ENCODE measurements around the gene EHD2. TPM values are rescaled to one million over a fixed set of nuclear protein-coding genes. Genes with fewer than 3 reads are reported as not detected.
A peak's percentile ranks its signal among the peaks of the same experiment; 100 is the strongest.

Gene EHD2
- total and polyA plus RNA-seq, 2 of the 13 experiments (the other 11 are each of a cell fraction or from before 2014, with no cell fraction given), result 0.09 to 0.28 TPM

DNA sequence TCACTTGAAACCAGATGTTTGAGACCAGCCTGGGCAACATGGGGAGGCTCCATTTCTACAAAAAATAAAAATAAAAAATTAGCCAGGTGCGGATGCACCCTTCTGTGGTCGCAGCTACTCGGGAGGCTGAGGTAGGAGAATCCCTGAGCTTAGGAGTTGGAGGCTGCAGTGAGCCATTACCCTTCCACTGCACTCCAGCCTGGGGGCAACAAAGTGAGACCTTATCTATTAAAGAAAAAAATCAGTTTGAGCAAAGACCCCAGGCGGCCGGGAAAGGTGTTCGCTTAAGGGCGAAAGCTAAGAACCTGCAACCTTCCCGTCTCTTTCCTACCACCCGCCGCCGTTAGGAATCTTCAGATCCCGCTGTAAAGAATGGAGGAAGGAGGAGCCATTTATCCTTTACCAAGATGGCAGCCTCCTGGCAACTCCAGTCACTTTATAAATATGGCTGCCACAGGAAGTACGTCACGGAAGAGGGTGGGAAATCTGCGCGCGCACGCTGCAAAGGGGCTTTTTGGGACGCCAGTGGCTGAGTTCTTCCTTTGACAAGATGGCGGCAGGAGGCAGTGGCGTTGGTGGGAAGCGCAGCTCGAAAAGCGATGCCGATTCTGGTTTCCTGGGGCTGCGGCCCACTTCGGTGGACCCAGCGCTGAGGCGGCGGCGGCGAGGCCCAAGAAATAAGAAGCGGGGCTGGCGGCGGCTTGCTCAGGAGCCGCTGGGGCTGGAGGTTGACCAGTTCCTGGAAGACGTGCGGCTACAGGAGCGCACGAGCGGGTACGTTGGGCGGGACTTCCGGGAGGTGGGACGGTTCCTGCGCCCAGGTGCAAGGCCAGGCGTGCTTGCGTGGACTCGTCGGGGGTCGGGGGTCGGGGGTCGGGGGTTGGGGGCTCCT, 32.0 kb downstream of the EHD2 start, which contains the start of gene NOP53 (continued):
- TF ChIP-seq NFKBIZ (CRISPR knock-in tag; IDR thresholded peaks at IDR 0.05) (peak; percentile 59; the same call in 1 of the 2 replicates), ELF4 (CRISPR knock-in tag; IDR thresholded peaks at IDR 0.05; ENCODE audit: borderline replicate concordance) (peak; percentile 74; the same call in 1 of the 2 replicates), ZNF3 (CRISPR knock-in tag; IDR thresholded peaks at IDR 0.05) (no peak), ZNF567 (CRISPR knock-in tag; IDR thresholded peaks at IDR 0.05; ENCODE audit: borderline replicate concordance) (no peak), ZNF124 (CRISPR knock-in tag; IDR thresholded peaks at IDR 0.05) (0 out of 2 replicates have a peak, but pooled peaks have one; percentile 46), RBM39 (IDR thresholded peaks at IDR 0.05; ENCODE audit: low read depth, low read length, poor library complexity, severe bottlenecking) (peak; percentile 70), YY1 (IDR thresholded peaks at IDR 0.05; ENCODE audit: insufficient read depth, insufficient replicate concordance, low read depth, low read length) (peak; percentile 100), RXRB (CRISPR knock-in tag; IDR thresholded peaks at IDR 0.05; ENCODE audit: borderline replicate concordance) (peak; percentile 53), ZMAT3 (CRISPR knock-in tag; conservative IDR thresholded peaks at IDR 0.05) (peak; percentile 66; the same call in 1 of the 2 replicates), ZNF563 (CRISPR knock-in tag; IDR thresholded peaks at IDR 0.05) (0 out of 2 replicates have a peak, but pooled peaks have one; percentile 9), SNAPC2 (CRISPR knock-in tag; IDR thresholded peaks at IDR 0.05) (no peak), CCDC6 (CRISPR knock-in tag; IDR thresholded peaks at IDR 0.05) (0 out of 2 replicates have a peak, but pooled peaks have one; percentile 39), MEIS1 (CRISPR knock-in tag; IDR thresholded peaks at IDR 0.05; ENCODE audit: borderline replicate concordance) (0 out of 2 replicates have a peak, but pooled peaks have one; percentile 23), CAMTA2 (CRISPR knock-in tag; IDR thresholded peaks at IDR 0.05; ENCODE audit: borderline replicate concordance) (no peak), SP5 (CRISPR knock-in tag; IDR thresholded peaks at IDR 0.05; ENCODE audit: borderline replicate concordance, low read depth) (peak; percentile 99), ZNF207 (IDR thresholded peaks at IDR 0.05; ENCODE audit: borderline replicate concordance) (no peak), IKZF1 (IDR thresholded peaks at IDR 0.05) (no peak), NFYB (CRISPR knock-in tag; IDR thresholded peaks at IDR 0.05) (peak; percentile 49; the same call in 1 of the 2 replicates), ZNF75D (CRISPR knock-in tag; IDR thresholded peaks at IDR 0.05; ENCODE audit: borderline replicate concordance) (no peak)
- TF ChIP-seq, protein P1, sequence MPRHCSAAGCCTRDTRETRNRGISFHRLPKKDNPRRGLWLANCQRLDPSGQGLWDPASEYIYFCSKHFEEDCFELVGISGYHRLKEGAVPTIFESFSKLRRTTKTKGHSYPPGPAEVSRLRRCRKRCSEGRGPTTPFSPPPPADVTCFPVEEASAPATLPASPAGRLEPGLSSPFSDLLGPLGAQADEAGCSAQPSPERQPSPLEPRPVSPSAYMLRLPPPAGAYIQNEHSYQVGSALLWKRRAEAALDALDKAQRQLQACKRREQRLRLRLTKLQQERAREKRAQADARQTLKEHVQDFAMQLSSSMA (CRISPR knock-in tag; IDR thresholded peaks at IDR 0.05), result 0 out of 2 replicates have a peak, but pooled peaks have one; percentile 61
- TF ChIP-seq, protein P2, sequence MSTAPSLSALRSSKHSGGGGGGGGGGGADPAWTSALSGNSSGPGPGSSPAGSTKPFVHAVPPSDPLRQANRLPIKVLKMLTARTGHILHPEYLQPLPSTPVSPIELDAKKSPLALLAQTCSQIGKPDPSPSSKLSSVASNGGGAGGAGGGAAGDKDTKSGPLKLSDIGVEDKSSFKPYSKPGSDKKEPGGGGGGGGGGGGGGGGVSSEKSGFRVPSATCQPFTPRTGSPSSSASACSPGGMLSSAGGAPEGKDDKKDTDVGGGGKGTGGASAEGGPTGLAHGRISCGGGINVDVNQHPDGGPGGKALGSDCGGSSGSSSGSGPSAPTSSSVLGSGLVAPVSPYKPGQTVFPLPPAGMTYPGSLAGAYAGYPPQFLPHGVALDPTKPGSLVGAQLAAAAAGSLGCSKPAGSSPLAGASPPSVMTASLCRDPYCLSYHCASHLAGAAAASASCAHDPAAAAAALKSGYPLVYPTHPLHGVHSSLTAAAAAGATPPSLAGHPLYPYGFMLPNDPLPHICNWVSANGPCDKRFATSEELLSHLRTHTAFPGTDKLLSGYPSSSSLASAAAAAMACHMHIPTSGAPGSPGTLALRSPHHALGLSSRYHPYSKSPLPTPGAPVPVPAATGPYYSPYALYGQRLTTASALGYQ (CRISPR knock-in tag; IDR thresholded peaks at IDR 0.05), result peak; percentile 50; the same call in 1 of the 2 replicates
- TF ChIP-seq, protein P3, sequence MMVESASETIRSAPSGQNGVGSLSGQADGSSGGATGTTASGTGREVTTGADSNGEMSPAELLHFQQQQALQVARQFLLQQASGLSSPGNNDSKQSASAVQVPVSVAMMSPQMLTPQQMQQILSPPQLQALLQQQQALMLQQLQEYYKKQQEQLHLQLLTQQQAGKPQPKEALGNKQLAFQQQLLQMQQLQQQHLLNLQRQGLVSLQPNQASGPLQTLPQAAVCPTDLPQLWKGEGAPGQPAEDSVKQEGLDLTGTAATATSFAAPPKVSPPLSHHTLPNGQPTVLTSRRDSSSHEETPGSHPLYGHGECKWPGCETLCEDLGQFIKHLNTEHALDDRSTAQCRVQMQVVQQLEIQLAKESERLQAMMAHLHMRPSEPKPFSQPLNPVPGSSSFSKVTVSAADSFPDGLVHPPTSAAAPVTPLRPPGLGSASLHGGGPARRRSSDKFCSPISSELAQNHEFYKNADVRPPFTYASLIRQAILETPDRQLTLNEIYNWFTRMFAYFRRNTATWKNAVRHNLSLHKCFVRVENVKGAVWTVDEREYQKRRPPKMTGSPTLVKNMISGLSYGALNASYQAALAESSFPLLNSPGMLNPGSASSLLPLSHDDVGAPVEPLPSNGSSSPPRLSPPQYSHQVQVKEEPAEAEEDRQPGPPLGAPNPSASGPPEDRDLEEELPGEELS (CRISPR knock-in tag; IDR thresholded peaks at IDR 0.05), result peak; percentile 17; the same call in 1 of the 2 replicates
- TF ChIP-seq, protein P4, sequence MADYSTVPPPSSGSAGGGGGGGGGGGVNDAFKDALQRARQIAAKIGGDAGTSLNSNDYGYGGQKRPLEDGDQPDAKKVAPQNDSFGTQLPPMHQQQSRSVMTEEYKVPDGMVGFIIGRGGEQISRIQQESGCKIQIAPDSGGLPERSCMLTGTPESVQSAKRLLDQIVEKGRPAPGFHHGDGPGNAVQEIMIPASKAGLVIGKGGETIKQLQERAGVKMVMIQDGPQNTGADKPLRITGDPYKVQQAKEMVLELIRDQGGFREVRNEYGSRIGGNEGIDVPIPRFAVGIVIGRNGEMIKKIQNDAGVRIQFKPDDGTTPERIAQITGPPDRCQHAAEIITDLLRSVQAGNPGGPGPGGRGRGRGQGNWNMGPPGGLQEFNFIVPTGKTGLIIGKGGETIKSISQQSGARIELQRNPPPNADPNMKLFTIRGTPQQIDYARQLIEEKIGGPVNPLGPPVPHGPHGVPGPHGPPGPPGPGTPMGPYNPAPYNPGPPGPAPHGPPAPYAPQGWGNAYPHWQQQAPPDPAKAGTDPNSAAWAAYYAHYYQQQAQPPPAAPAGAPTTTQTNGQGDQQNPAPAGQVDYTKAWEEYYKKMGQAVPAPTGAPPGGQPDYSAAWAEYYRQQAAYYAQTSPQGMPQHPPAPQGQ (CRISPR knock-in tag; IDR thresholded peaks at IDR 0.05; ENCODE audit: borderline replicate concordance), result no peak

Data from HepG2 (cell line).